NCI-H446 treated with DMSO at 0.1 percent for 48 hours (cell line): ENCODE measurements around the gene ANKMY1.

ENCODE experiments used
- DNase-seq: peaks from one replicate; lab custom pipeline; 2025; lab: John Stamatoyannopoulos, UW

Gene ANKMY1

DNA sequence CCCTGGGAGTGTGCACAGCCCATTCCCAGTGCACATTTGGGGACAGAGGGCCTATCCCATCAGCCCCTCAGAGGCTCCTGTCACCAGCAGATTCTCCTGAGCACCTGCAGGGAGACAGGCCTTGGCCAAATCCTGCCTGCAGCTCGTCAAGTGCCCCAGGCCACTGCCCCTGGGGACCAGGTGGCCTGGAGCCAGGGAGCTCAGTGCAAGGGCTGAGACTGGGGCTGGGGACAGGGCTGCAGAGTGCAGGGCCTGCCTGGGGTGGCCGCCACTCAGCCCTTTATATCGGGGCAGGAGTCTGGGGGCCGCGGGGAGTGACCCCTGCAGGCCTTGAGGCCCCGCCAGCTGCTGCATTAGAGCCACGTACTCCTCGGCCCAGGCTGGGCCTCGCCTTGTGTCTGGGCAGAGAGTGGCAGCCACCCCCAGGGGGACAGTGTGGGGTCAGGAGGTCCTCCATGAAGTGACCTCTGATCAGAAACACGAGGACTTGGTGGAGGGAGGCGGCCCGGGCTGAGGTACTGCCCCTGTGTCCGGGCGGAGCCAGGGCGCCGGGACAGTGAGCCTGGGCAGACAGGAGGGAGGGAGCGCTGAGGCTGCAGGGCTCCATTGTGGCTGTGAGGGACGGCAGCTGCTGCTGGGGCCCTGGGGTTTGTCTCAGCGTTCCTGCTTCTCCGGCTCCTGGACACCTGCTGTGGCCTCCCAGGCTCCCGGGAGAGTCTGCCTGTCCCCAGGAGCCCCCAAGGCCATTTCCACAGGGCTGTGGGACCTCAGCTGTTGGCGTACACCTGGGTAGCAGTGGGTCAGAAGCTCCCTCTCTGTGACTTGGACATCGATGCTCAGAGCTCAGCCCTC is 98.2 kb downstream of the ANKMY1 start:
- DNase-seq, result no peak

DNA sequence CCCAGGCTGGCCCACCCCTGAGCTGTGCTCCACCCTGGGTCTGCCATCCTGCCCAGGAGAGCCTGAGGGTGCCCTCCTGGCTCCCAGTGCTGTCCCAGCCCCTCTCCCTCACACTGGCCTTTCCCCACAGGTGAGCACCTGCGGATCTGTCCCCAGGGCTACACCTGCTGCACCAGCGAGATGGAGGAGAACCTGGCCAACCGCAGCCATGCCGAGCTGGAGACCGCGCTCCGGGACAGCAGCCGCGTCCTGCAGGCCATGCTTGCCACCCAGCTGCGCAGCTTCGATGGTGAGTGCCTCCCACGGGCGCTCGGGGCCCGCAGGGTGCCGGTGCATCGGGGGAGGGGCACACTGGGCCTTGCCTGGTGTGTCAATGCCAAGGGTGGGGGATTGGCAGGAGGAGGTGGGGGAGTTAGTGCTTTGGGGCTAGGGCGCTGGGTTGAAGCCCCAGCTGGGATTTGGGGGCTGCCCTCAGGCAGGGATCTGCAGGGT is 98.8 kb downstream of the ANKMY1 start:
- DNase-seq, result no peak

DNA sequence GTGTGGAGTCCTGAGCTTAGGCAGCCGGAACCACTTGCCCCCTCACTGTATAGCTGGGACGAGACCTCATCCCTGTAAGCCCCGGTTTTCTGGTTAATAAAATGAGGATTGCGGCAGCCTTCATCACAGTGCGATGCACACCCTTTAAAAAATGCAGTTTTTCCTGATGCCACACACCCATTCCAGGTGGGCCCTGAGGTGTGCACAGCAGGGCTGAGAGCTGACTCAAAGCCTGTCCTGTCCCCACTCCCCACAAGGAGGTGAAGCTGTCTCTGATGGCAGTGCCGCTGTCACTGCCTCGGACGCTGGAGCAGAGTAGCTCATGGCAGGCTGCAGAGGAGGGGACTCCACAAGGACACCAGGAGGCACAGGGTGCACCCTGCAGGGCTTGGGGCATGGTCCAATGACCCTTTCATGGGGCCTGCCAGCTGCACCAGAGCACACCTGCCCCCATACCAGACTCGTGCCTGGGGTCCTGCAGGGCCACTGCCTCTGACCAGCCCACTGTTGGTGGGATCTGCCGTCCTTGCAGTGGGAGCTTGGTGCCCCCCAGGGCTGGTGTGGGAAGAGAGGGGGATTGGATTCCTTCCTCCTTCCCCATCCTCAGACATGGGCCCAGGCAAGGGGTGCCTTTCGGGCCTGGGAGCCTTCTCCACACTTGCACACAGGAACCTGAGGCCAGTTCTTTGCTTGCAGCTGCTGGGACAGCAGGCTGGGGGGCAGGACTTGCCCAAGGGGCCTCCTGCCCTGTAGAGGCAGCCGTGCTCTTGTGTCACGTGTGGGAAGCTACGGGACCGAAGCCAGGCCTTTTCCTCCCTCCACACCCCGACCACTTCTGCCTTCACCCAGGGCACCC is 99.5 kb downstream of the ANKMY1 start:
- no peak for DNase-seq

DNA sequence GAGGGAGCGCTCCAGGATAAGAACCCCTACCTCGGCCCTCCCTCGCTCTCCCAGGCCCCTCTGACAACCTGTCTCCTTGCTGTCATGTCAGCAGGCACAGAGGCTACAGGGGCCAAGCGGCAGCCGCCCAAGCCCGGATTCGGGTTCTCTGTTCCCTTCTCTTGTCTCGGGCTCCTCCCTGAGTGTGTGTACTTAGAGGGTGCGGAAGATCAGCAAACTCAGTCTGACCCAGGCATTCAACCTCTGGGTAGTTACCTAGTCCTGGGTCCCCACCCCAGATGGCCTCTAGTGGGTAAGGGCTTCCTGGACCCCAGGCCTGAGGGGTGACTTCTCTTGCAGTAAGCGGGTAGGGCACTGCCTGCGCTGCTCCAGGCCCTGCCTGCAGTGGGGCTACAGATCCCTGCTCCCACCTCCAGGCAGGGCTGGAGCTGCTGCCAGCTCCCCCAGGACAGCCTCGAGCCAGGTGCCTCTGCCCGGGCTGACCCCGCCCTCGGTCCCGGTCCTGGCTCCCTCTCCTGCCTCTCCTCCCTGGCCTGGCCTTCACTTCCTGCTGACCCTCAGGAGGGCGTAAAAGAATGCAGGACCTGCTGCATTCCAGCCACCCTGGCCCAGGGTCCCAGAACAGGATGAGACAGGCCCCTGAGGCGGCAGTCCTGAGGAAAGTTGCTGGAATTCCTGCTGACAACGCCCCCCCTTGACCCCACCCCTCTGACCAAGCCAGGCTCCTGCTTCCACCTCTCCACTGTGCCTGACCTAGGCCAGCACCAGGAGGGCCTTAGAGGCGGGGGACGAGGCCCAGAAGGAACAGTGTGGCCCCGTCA is 100.4 kb downstream of the ANKMY1 start:
- no peak for DNase-seq

DNA sequence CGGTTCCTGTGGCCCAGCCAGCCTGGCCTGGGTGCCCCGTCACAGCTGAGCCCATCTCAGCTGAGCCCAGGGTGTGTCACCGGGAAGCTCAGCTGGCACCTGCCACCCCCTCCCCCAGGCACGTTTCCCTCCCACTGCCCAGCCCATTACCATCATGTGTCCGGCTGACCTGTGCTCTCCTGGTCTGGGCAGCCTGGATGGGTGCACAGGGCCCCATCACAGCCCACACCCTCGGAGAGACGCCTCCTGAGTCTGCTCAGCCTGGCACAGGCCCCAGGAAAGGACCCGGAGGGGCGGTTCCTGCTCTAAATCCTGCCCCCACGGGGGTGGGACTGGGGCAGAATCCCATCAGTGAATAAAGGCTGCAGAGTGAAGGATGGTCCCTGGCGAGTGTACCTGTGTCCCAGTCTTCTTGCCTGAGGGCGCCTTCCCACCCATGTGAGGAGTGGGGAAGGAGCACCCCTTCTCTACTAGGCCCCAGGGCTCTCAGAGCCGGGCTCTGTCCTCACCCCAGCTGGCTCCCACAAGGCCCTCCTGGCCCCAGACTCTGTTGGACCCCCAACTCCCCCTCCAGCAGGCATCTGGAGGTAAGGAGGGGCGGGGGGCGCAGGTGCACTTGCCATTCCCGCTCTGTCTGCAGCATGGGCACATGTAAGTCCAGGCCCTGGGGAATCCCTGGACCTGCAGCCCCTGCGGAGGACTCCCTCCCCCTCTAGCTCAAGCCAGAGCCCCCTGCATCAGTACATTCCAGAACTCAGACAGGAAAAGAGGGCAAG is 101.2 kb downstream of the ANKMY1 start:
- DNase-seq, result no peak

DNA sequence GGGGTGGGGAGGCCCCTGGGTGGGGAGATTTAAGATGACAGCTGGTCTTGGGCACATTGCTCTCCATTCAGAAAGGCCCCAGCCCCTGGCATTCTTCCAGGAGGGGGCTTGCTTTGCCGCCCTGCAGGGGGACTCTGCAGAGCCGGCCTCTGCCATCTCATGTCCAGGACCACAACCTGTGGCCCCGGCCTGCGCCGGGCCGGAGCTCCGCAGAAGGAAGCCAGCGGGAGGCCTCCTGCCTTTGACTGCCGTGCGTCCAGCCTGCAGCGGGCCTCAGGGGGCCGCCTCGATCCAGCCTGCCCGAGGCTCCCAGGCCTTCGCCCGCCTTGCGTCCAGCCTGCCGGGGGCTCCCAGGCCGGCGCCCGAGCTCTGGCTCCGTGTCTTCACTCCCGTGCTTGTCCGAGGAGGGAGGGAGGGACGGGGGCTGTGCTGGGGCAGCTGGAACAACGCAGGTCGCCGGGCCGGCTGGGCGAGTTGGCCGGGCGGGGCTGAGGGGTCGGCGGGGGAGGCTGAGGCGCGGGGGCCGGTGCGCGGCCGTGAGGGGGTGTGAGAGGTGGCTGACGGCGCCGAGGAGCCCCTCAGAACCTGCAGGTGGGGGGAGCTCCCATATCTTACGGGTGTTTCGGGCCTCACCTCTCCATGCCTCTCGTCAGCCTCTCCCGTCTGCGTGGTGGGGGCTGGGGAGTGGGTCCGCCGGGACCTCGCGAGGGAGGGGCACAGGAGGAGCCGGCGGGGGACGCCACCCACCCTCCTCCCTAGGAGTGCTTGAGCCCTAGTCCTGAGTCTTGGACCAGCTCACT is 101.9 kb downstream of the ANKMY1 start:
- DNase-seq, result no peak

DNA sequence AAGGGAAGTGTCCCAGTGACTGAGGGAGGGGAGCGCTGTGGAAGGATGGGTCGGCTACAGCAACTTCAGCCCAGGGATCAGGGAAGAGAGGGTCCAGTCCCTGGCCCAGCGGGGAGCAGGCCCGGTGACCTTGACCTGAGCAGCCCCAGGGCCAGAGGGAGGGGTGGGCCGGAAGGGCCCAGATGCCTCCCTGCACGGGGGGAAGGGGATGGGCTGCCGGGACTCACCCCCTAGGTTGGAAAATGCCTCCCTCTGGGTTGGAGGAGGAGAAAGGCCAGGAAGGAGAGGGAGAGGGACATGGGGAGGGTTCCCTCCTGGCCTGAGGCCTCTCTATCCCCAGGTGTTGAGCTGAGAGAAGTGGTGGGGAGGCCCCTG is 102.5 kb downstream of the ANKMY1 start:
- no peak for DNase-seq

DNA sequence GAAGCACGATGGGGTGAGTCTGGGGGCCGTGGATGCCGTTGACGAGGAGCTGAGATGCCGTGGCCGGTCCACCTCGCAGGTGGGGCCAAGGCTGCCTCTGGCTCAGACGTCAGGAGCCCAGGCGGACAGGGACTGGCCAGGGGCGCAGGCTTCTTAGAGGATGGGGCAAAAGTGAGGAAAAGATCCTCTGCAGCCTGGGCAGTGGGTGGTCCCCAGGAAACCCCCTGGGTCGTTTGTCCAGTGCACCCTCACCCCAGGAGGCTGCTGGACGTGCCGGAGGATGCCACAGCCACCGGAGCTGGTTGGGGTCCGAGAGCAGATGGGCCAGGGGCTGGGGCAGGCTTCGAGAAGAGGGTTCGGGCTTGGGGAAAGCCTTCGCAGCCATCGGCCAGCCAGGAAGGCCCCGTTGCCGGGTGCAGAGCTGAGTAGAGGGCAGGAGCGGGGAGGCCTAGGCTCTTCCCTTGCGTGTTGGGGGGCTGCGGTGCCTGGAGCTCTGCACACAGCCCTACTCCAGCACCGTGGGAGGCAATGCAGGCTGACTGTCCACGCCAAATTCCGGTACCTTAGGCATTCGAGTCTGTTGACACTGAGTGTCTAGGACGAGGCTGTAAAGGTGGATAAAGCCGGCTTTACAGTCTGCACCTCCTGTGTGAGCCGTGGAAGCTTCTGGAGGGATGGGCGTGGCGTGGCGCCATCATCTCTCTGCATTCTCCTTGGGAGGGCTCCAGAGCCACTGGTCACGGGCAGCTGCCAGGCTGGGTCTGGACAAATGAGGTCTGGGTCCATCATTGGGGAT is 103.5 kb downstream of the ANKMY1 start:
- DNase-seq, result no peak

DNA sequence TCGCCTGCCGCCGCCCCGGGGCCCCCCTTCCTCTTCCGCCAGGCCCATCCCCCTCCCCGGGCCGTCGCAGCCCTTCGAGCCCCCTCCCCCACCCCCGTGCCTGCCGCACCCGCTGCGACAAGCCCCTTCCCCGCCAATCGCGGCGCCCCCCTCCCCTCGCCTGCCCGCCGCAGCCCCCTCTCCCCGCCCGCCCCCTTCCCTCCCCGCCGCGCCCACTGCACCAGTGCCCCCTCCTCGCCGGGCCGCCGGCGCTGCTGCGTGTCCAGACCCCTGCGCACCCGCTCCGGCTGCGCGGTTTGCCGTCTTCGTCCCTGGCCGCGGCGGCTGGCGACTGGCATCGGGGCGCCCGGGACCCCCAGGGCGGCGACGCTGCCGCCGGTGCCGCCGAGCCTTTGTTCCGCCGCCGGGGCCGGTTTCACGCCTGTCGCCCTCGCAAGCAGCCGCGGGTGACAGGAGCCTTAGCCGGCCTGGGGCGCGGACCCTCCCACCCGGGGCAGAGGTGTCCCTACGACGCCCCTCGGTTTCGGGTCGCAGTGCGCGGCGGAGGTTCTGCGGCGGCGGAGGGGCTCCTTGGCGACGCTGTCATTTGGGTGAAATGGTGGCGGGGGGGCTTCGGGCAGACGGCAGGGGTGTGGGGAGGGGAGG is 104.2 kb downstream of the ANKMY1 start:
- no peak for DNase-seq

DNA sequence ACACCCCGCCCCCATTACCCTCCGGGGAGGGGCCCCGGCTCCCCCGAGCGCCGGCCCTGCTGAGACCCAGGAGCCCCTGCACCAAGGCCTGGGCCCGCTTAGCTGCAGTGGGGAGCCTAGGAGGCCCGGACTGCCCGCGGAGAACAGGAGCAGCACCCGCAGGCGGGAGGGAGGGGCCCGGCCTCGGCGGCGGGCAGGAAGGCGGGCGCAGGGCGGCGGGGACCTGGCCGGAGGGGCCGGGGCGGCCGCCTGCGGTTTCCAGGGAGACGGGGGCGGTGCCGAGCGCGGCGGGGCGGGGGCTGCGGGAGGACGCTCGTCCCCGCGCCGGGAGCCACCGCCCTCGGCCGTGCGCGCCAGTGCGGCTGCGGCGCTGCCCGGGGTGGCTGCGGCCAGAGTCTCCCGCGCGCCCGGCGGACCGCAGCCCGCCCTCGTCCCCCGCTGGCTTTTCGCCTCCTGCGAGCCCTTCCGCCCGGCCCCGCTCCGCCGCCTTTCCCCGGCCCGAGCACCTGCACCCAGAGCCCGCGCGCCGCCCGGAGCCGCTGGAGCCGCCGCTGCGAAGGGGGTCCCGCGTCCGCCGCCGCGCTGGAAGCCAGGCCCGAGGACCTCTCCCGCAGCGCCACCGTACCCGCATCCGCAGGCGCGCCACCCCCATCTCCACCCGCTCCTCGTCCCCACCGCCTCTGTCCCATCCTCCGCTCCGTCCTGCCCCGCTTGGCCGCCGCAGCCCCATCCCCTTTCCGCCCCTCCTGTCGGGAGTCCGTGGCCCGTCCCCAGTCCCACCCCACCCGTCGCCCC is 105.1 kb downstream of the ANKMY1 start:
- no peak for DNase-seq

DNA sequence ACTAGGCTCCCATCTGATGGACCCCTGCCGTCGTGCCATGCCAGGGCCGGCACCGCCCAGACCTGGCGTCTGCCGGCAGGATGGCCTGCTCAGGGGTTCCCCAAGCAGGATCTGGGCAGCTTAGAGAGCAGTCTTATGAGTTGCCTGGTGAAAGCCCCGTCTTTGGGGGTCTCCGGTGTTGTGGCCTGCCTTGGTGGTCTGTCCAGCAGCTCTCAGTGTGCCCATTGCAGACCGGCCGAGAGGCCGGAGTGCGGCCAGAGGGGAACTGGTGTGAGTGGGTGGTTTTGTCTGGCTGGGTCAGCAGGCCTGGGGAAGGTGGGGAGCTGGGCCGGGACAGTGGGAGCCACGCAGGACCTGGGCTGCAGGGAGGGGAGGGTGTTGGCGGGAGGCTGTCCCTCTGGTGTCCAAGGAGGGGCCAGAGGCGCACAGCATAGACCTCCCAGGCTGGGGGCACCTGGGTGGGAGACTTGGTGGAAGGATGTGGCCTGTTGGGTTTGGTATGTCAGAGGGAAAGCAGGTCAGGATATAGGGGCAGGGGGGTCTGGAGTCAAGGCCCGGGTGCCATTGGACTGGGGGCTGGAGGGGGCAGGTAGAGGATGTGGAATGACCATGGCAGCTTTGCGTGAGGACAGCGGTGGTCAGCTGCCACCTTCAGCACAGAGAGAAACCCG is 105.9 kb downstream of the ANKMY1 start:
- no peak for DNase-seq

DNA sequence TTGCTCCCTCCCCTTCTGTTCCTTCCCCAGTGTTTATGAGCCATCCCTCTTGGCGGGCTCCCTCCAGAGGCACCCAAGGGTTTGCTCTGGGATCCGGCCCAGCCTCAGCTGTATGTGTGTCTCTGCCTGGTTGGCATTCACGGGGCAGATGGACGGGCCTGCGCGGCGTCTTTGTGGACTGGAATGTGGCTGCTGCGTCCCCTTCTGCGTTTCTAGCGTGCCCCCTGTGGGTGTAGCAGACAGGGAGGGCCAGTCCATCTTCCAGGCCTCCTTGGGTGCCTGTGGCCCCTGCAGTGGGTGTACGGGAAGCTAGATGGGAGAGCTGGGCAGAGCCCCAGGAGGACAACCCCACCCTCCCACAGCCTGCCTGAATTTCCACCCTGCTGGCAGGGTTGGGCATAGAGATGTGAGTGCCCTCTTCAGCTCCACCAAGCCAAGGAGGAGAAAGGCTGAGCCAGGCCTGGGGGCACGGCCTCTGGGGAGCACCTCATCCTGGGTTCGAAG is 106.6 kb downstream of the ANKMY1 start:
- no peak for DNase-seq

DNA sequence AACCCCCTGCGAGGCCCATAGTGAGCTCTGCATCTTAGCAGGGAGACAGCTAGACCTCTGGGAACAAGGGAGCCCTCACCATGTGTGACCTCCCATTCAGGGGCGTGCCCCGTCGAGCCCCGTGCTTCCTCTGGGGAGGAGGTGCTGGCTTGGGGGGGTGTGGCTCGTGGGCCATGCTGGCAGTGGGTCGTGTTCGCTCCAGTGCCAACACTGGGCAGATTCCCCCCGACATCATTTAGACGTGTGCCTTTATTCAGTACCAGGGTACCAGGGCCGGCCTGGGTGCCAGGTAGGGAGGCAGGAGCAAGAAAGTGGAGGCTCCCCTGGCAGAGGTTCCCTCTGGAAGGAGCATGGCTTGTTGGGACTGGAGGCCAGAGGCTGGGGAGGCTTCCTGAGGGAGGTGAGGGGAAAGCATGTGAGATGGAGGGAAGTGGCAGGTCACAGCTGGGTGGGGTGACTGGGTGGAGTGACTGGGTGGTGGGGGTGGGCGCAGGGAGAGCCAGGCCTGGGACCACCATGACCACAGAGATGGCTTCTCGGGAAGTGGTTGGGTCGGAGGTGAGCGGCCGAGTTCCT is 107.2 kb downstream of the ANKMY1 start:
- no peak for DNase-seq

DNA sequence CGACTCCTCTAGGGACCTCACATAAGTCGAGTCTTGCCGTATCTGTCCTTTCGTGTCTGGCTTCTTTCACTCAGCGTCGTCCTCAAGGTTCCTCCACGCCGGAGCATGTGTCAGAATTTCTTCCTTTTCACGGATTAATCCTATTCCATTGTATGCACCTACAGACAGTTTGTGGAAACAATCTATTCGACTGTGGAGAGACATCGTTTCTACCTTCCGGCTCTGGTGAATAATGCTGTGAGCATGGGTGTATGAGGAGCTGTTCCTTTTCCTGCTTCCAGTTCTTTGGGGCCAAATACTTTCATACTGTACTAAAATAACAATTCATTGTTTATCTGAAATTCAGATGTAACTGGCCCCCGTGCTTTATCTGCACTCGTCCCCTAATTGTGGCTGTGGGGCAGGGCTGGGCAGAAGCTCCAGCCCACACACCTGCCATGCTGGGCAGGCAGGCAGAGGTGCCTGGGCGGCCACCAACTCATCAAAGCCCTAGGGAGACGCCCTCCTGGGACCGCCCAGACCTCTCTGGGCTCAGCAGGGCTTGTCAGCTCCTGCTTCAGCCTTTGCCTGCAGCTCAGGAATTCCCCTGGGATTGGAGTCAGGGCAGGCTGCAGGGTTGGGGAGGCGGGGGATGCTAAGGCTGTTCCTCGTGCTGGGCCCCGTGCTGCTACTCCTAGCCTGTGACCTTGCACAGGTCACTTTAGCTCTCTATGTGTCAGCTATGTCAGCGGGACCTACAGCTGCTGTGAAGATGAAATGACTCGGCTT is 107.8 kb downstream of the ANKMY1 start:
- no peak for DNase-seq

DNA sequence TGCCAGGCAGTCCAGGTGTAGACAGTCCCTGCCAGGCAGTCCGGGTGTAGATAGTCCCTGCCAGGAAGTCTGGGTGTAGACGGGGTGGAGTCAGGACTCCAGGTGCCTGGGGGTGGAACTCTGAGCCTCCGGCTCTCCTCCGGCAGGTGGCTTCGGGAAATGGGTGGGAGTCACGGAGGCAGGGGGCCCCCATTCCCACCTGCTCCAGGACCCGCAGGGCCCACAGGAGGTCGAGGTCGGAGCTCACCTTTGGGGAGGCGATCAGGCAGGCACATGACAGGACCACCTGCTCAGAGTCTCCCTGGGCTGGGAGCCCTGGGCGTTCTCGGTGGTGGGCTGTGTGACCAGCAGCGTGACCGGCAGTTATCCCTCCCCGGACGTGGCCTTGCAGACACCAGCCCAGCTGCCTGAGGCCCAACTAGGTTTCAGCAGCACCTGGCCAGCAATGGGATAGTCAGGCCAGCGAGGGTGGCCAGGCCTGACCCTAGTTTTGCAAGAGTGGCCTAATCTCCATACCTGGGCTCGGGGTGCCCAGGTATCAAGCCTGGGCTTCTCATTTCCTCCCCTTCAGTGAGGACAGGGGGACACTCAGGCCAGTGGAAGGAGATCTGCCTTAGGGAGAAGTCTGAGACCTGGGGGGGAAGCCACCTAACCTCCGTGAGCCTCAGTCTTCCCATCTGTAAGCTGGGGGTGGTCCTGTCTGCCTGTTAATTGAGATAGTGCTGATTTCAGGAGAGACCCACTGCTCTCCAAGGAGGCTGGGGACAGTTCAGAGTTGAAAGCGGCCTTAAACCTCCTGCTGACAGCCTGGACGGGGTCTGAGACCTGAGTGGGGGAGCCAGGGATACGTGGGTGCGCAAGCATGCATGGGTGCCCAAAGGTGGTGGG is 109.2 kb downstream of the ANKMY1 start:
- DNase-seq, result no peak
